ENCODE data around the gene RREB1. TPM values are rescaled to one million over a fixed set of nuclear protein-coding genes. Genes with fewer than 3 reads are reported as not detected.

RREB1 gene, protein sequence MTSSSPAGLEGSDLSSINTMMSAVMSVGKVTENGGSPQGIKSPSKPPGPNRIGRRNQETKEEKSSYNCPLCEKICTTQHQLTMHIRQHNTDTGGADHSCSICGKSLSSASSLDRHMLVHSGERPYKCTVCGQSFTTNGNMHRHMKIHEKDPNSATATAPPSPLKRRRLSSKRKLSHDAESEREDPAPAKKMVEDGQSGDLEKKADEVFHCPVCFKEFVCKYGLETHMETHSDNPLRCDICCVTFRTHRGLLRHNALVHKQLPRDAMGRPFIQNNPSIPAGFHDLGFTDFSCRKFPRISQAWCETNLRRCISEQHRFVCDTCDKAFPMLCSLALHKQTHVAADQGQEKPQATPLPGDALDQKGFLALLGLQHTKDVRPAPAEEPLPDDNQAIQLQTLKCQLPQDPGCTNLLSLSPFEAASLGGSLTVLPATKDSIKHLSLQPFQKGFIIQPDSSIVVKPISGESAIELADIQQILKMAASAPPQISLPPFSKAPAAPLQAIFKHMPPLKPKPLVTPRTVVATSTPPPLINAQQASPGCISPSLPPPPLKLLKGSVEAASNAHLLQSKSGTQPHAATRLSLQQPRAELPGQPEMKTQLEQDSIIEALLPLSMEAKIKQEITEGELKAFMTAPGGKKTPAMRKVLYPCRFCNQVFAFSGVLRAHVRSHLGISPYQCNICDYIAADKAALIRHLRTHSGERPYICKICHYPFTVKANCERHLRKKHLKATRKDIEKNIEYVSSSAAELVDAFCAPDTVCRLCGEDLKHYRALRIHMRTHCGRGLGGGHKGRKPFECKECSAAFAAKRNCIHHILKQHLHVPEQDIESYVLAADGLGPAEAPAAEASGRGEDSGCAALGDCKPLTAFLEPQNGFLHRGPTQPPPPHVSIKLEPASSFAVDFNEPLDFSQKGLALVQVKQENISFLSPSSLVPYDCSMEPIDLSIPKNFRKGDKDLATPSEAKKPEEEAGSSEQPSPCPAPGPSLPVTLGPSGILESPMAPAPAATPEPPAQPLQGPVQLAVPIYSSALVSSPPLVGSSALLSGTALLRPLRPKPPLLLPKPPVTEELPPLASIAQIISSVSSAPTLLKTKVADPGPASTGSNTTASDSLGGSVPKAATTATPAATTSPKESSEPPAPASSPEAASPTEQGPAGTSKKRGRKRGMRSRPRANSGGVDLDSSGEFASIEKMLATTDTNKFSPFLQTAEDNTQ (N-terminal part only)
- total RNA-seq: 12.1 and 14.3 TPM in 2 replicates

DNA sequence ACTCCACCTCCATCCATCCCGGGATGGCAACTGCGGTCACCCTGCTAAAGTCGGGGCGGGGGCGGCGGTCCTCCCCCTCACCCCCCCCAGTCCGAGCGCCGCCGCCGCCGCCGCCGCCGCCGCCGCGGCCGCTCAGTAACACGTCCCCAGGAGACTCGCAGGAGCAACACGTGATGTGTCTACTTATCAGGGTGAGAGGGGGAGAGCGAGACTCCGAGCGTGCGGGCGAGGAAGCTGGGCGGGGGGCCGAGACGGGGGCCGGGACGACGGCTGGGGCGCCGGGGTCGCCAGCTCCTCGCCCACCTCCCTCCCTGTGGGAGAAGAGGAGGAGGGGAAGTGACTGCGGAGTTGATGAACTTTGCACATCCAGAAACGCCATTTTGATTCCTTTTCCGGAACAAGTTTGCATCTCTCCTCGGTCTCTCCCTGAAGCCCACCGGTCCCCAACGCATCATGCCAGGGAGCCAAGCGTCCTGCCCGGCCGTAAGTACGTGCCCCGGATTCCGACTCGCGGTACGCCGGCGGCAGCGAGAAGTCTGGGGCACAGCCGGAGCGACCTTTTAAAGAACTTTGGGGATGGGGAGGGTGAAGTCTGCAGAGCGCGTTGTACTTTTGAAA lies at the start of gene RREB1:
Gene RREB1, plus strand, starts transcription at position 384 of the 618 bp plus-strand sequence. CDS start 73,951 bp downstream, outside the sequence.

Other genes starting within 250 kb of the RREB1 start
- gene SSR1, start 205.2 kb downstream of the RREB1 start, total RNA-seq: 56.2 and 71.4 TPM in 2 replicates

Measured in smooth muscle cell of bladder (primary cell).